Gastroesophageal sphincter (tissue), 4 donors: ENCODE results near the gene ABRACL. TPM values are rescaled to one million over a fixed set of nuclear protein-coding genes. Genes with fewer than 3 reads are reported as not detected.
"Not testable (repeated sequence)": the region's sequence is repeated elsewhere in the genome, so short reads cannot be mapped to it uniquely, and the experiment has no call there.

Experiments used
- ATAC-seq: fragments of 150-250 bp; one replicate; pipeline ENCODE4 v1.9.1; 2016; ENCODE audit warnings: mild to moderate bottlenecking, moderate library complexity
- H3K27ac ChIP-seq, 4 donors: fragments of 200-600 bp; sonication (generic) in 3 of 4; 1 replicate in 3 of 4; 2 replicates in 1 of 4; pipeline ENCODE4 v1.5.1; 2016 to 2019
- H3K27me3 ChIP-seq: fragments of 200-600 bp; sonication (generic); one replicate; pipeline ENCODE4 v1.5.1; 2019
- H3K36me3 ChIP-seq, 2 donors: fragments of 200-600 bp; sonication (generic); one replicate each; pipeline ENCODE4 v1.5.1; 2019; ENCODE audit warnings: control low read depth in 1 of 2
- H3K4me1 ChIP-seq, 3 donors: fragments of 200-600 bp; sonication (generic); 1 replicate in 2 of 3; 2 replicates in 1 of 3; pipeline ENCODE4 v1.5.1; 2016 to 2019; ENCODE audit warnings: control low read depth in 2 of 3
- H3K4me3 ChIP-seq, 2 donors: fragments of 200-600 bp; sonication (generic); one replicate each; pipeline ENCODE4 v1.5.1; 2019; ENCODE audit warnings: mild to moderate bottlenecking in 1 of 2, moderate library complexity in 1 of 2
- H3K9me3 ChIP-seq, 3 donors: fragments of 200-600 bp; sonication (generic); one replicate each; pipeline ENCODE4 v1.5.1; 2017 to 2019; ENCODE audit warnings: control low read depth in 2 of 3
- EP300 ChIP-seq: sonication (generic); formaldehyde crosslinking; IDR thresholded peaks from one replicate; pipeline ENCODE4 v1.6.1; 2017; ENCODE audit warnings: antibody characterized with exemption, mild to moderate bottlenecking
- POLR2A ChIP-seq, 2 donors: fragments of 450-650 bp; IDR thresholded peaks; one replicate each; pipeline ENCODE4 v1.6.1; 2017; ENCODE audit warnings: antibody characterized with exemption in 2 of 2, mild to moderate bottlenecking in 2 of 2, moderate library complexity in 1 of 2
- POLR2AphosphoS5 ChIP-seq: sonication (generic); formaldehyde crosslinking; IDR thresholded peaks from one replicate; pipeline ENCODE4 v1.6.1; 2017; ENCODE audit warnings: antibody characterized with exemption
- WGBS, 2 donors: methylation state at CpG; one replicate each; pipeline ENCODE4 v1.1.5; 2018; ENCODE audit warnings: low coverage in 1 of 2; 5-methylcytosine and 5-hydroxymethylcytosine counted together
- total RNA-seq, 4 donors: library from RNA; depleted of rRNA; stranded (reverse); fragments of >200 nt; gene quantifications; one replicate each; pipeline ENCODE4 v1.1.0, GENCODE V29; 2016
- TF ChIP-seq, protein P1 (sequence below), 4 experiments: fragments of 200-600 bp in 2 of 4; fragments of 450-650 bp in 2 of 4; sonication (generic) in 1 of 4; IDR thresholded peaks; one replicate each; pipeline ENCODE4 v1.5.1; 2017 to 2019; ENCODE audit warnings: antibody characterized with exemption in 4 of 4, mild to moderate bottlenecking in 2 of 4, moderate library complexity in 2 of 4

Gene ABRACL
- total RNA-seq, 4 donors from 2014 or later = 0.78 to 11.9 (median 8.4) TPM

DNA sequence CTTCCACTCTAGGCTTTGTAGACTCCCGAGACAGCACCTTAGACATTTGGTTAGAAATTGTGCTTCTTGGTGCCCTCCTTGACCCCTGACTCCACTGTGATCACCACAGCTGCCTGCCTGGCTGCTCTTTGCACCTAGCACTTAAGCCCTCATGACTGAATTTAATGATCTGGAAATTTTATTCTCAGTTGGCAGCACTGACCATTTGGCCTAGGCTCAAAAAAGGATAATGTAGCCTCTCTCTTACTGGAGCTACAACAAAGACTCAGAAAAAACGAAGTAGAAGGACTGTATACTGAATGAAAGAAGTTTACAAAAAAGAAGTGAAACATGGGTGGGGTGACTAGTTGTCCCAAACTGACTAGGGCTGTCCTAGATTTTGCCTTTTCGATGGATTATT, 11.3 kb upstream of the ABRACL start:
- Histone ChIP-seq H3K4me1 (peaks cover 0 to 11% (median 0%) of the 10 kb centered on the region in 3 donors), H3K27ac (no peak overlapping the region), H3K27me3 (no peaks in the 10 kb centered on the region), H3K9me3 (no peaks in the 10 kb centered on the region), H3K4me3 (no peak overlapping the region), H3K36me3 (no peaks in the 10 kb centered on the region)
- TF ChIP-seq POLR2AphosphoS5 = no peak
- no peak for TF ChIP-seq POLR2A (IDR thresholded peaks at IDR 0.05)
- TF ChIP-seq, protein P1, sequence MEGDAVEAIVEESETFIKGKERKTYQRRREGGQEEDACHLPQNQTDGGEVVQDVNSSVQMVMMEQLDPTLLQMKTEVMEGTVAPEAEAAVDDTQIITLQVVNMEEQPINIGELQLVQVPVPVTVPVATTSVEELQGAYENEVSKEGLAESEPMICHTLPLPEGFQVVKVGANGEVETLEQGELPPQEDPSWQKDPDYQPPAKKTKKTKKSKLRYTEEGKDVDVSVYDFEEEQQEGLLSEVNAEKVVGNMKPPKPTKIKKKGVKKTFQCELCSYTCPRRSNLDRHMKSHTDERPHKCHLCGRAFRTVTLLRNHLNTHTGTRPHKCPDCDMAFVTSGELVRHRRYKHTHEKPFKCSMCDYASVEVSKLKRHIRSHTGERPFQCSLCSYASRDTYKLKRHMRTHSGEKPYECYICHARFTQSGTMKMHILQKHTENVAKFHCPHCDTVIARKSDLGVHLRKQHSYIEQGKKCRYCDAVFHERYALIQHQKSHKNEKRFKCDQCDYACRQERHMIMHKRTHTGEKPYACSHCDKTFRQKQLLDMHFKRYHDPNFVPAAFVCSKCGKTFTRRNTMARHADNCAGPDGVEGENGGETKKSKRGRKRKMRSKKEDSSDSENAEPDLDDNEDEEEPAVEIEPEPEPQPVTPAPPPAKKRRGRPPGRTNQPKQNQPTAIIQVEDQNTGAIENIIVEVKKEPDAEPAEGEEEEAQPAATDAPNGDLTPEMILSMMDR (IDR thresholded peaks at IDR 0.05) = no peak
- TF ChIP-seq EP300 = no peak
- 31 to 69% methylated on average over 2 to 3 of the region's 3 CpGs for WGBS, 2 donors
- ATAC-seq = no peak

DNA sequence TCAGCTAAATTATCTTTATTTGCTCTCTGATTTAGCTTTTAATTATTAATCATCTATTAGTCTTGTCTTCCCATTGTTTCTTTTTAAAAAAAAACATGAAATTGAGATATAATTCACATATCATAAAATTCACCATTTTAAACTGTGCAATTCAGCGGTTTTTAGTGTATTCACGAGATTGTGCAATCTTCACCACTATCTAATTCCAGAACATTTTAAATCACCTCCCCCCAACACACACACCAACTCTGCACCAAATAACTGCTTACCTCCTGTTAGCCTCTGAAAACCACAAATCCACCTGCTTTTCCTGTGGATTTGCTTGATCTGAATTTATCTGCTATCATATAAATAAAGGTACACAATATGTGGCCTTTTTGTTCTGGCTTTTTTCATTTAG, 8.8 kb upstream of the ABRACL start:
- no peaks in the 10 kb centered on the region for H3K9me3 ChIP-seq
- WGBS, 2 donors = 94 to 100% methylated on average over 2 of the region's 2 CpGs
- peaks cover 0 to 11% (median 0%) of the 10 kb centered on the region in 3 donors for H3K4me1 ChIP-seq
- H3K27me3 ChIP-seq = no peaks in the 10 kb centered on the region
- TF ChIP-seq EP300 (no peak), POLR2AphosphoS5 (no peak), POLR2A (IDR thresholded peaks at IDR 0.05) (no peak)
- TF ChIP-seq, protein P1 (IDR thresholded peaks at IDR 0.05) = no peak
- no peaks in the 10 kb centered on the region for H3K36me3 ChIP-seq
- H3K27ac ChIP-seq = no peak overlapping the region
- no peak overlapping the region for H3K4me3 ChIP-seq
- ATAC-seq = no peak

DNA sequence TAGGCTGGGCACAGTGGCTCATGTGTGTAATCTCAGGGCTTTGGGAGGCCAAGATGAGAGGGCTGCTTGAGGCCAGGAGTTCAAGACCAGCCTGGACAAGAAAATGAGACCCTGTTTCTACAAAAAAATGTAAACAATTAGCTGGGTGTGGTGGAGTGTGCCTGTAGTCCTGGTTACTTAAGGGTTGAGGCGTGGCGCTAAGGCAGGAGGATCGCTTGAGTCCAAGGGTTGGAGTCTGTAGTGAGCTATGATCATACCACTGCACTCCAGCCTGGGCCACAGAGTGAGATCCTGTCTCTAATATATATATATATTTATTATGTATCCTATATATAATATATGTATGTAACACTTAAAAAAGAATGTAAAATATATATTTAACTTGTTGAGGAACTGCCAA, 7.9 kb upstream of the ABRACL start:
- WGBS, 2 donors = 94 to 96% methylated on average over 3 of the region's 3 CpGs
- ATAC-seq = no peak
- Histone ChIP-seq H3K4me1 (peaks cover 0 to 11% (median 0%) of the 10 kb centered on the region in 3 donors), H3K4me3 (no peak overlapping the region), H3K27me3 (no peaks in the 10 kb centered on the region), H3K27ac (no peak overlapping the region), H3K36me3 (no peaks in the 10 kb centered on the region), H3K9me3 (no peaks in the 10 kb centered on the region)
- TF ChIP-seq POLR2AphosphoS5 (no peak), POLR2A (IDR thresholded peaks at IDR 0.05) (no peak), EP300 (no peak)
- TF ChIP-seq, protein P1 (IDR thresholded peaks at IDR 0.05) = no peak

DNA sequence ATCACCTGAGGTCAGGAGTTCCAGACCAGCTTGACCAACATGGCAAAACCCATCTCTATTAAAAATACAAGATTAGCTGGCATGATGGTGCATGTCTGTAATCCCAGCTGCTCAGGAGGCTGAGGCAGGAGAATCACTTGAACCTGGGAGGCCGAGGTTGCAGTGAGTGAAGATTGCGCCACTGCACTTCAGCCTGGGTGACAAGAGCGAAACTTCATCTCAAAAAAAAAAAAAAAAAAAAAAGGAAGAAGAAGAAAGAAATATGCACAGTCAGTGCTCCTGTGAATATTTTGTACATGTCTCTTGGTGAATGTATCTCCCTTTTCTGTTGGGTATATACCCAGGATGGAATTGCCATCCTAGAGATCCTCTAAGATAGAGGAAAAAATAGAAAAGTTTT, 3.1 kb upstream of the ABRACL start:
- not testable (repeated sequence) for ATAC-seq, H3K27ac ChIP-seq
- WGBS, 2 donors = 79 to 100% methylated on average over 1 to 3 of the region's 3 CpGs

DNA sequence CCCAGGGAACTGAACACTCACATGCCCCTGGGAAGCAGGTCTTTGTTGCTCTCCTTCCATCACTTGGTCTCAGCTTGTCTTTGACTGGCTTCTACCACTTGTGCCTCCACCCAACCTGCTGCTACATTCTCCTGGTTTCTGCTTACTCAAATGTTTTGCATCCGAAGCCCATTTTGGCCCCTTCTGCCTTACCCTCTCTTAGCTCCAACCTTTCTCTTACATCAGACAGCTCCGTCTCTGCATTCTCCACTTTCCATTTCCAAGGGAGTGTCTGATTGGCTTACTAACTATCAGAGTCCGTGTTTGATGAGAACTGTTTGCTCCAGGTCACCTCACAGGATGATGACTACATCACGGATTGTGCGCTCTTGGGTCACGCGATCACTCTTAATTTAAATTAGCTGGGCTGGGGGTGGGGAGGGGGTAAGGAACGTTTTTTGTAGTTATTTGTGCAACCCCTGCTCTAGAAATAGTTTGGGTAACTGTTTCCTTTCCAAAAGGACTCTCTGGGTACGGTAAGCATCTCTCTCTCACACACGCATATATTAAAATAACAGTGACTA, 844 bp upstream of the ABRACL start:
- H3K27me3 ChIP-seq = no peaks in the 10 kb centered on the region
- WGBS, 2 donors = 25 to 38% methylated on average over 7 to 10 of the region's 10 CpGs
- no peak overlapping the region for H3K27ac ChIP-seq
- no peak for TF ChIP-seq POLR2AphosphoS5
- TF ChIP-seq, protein P1 (IDR thresholded peaks at IDR 0.05) = no peak
- no peak for TF ChIP-seq POLR2A (IDR thresholded peaks at IDR 0.05)
- TF ChIP-seq EP300 = no peak
- H3K4me1 ChIP-seq = peaks cover 0 to 21% (median 5%) of the 10 kb centered on the region in 3 donors
- ATAC-seq = no peak
- H3K9me3 ChIP-seq = no peaks in the 10 kb centered on the region
- H3K4me3 ChIP-seq = peak overlapping the region in 1 of 2 donors; percentile 93
- H3K36me3 ChIP-seq = no peaks in the 10 kb centered on the region

More for the DNA sequence above, 3.1 kb upstream of the ABRACL start:
- H3K36me3 ChIP-seq, H3K9me3 ChIP-seq, H3K4me3 ChIP-seq, H3K27me3 ChIP-seq: not testable (repeated sequence)
- H3K4me1 ChIP-seq = peaks cover 0 to 19% (median 5%) of the 10 kb centered on the region in 3 donors
